Measurements from ENCODE around the gene LHX8. TPM values are rescaled to one million over a fixed set of nuclear protein-coding genes. Genes with fewer than 3 reads are reported as not detected.

The LHX8 gene
- total and polyA plus RNA-seq, 2 donors (not counting 1 experiment from before 2014, with no cell fraction given): not detected

- Histone ChIP-seq H3K36me3 (ENCODE audit: control insufficient read depth, insufficient read depth, low read length) (no peaks in the 10 kb centered on the region), H3K4me3 (replicated peaks in 1 of 4; ENCODE audit: control extremely low read depth in 1 of 4, insufficient read depth in 1 of 4, low read depth in 3 of 4, low read length in 4 of 4) (no peak overlapping the region), H3K27ac (ENCODE audit: insufficient read depth, low read length) (no peak overlapping the region), H3K4me1 (ENCODE audit: control insufficient read depth, extremely low read depth, insufficient read depth, low read length) (no peaks in the 10 kb centered on the region), H3K27me3 (ENCODE audit: control insufficient read depth, insufficient read depth, low read length) (peaks cover 8% of the 10 kb centered on the region), H2AFZ (ENCODE audit: low read length) (no peak overlapping the region), H3K9me3 (ENCODE audit: control insufficient read depth, insufficient read depth, low read depth, low read length) (no peaks in the 10 kb centered on the region), H3K4me2 (ENCODE audit: extremely low read depth, insufficient read depth, low read length) (no peak overlapping the region), H4K20me1 (ENCODE audit: control insufficient read depth, extremely low read depth, insufficient read depth, low read length) (no peaks in the 10 kb centered on the region), H3K9ac (ENCODE audit: insufficient read depth, low read length) (no peak overlapping the region), H3K79me2 (ENCODE audit: control insufficient read depth, insufficient read depth, low read length) (no peaks in the 10 kb centered on the region)
- DNase-seq (ENCODE audit: low read depth in 2 of 2): no peak
- no peak for TF ChIP-seq CTCF (conservative IDR thresholded peaks at IDR 0.05 in 1 of 2, IDR thresholded peaks at IDR 0.05 in 1 of 2; ENCODE audit: low read depth in 1 of 2, low read length in 2 of 2)
- TF ChIP-seq EZH2 (IDR thresholded peaks at IDR 0.05; ENCODE audit: low read length, missing control alignments): no peak
These were observed 10.4 kb upstream of the LHX8 start for GRCh38 chr1:75123756-75124155.

DNA sequence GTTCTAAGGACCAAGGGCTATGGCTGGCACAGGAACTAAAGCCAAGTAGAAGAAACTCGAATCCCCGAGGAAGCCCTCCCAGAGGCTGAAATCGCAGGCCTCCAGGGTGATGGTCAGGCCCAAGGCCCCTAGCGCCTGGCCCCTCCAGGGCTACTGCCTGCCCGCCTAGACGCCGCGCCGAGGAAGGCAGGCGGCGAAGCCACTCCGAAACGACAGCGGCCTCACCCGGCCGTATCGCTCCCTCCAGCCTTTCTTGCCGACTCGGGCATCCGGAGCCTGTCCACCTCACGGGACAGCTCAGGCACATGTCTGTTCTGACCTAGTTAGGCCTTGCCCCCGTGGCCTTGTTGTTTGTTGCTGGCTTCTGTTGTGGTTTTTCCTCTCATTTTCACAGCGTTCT is 9.7 kb upstream of the LHX8 start:
- peaks cover 11% of the 10 kb centered on the region for H3K27me3 ChIP-seq (ENCODE audit: control insufficient read depth, insufficient read depth, low read length)
- H2AFZ ChIP-seq (ENCODE audit: low read length): no peak overlapping the region
- H3K4me3 ChIP-seq (replicated peaks in 1 of 4; ENCODE audit: control extremely low read depth in 1 of 4, insufficient read depth in 1 of 4, low read depth in 3 of 4, low read length in 4 of 4): no peak overlapping the region

GRCh38 chr1:75125161-75125726 is 8.9 kb upstream of the LHX8 start:
- no peaks in the 10 kb centered on the region for H3K79me2 ChIP-seq (ENCODE audit: control insufficient read depth, insufficient read depth, low read length)
- H3K27ac ChIP-seq (ENCODE audit: insufficient read depth, low read length): no peak overlapping the region
- H3K9me3 ChIP-seq (ENCODE audit: control insufficient read depth, insufficient read depth, low read depth, low read length): no peaks in the 10 kb centered on the region
- peaks cover 16% of the 10 kb centered on the region for H3K27me3 ChIP-seq (ENCODE audit: control insufficient read depth, insufficient read depth, low read length)
- H3K36me3 ChIP-seq (ENCODE audit: control insufficient read depth, insufficient read depth, low read length): no peaks in the 10 kb centered on the region
- H4K20me1 ChIP-seq (ENCODE audit: control insufficient read depth, extremely low read depth, insufficient read depth, low read length): no peaks in the 10 kb centered on the region
- H3K4me3 ChIP-seq (replicated peaks in 1 of 4; ENCODE audit: control extremely low read depth in 1 of 4, insufficient read depth in 1 of 4, low read depth in 3 of 4, low read length in 4 of 4): no peak overlapping the region
- H3K9ac ChIP-seq (ENCODE audit: insufficient read depth, low read length): no peak overlapping the region
- no peaks in the 10 kb centered on the region for H3K4me1 ChIP-seq (ENCODE audit: control insufficient read depth, extremely low read depth, insufficient read depth, low read length)
- no peak for DNase-seq (ENCODE audit: low read depth in 2 of 2)
- no peak overlapping the region for H3K4me2 ChIP-seq (ENCODE audit: extremely low read depth, insufficient read depth, low read length)
- no peak for TF ChIP-seq CTCF (conservative IDR thresholded peaks at IDR 0.05 in 1 of 2, IDR thresholded peaks at IDR 0.05 in 1 of 2; ENCODE audit: low read depth in 1 of 2, low read length in 2 of 2)
- TF ChIP-seq EZH2 (IDR thresholded peaks at IDR 0.05; ENCODE audit: low read length, missing control alignments): no peak
- H2AFZ ChIP-seq (ENCODE audit: low read length): no peak overlapping the region

More for the DNA sequence above, 9.7 kb upstream of the LHX8 start:
- TF ChIP-seq EZH2 (IDR thresholded peaks at IDR 0.05; ENCODE audit: low read length, missing control alignments) (no peak), CTCF (conservative IDR thresholded peaks at IDR 0.05 in 1 of 2, IDR thresholded peaks at IDR 0.05 in 1 of 2; ENCODE audit: low read depth in 1 of 2, low read length in 2 of 2) (no peak)
- no peaks in the 10 kb centered on the region for H3K4me1 ChIP-seq (ENCODE audit: control insufficient read depth, extremely low read depth, insufficient read depth, low read length)
- H3K36me3 ChIP-seq (ENCODE audit: control insufficient read depth, insufficient read depth, low read length): no peaks in the 10 kb centered on the region
- H3K9me3 ChIP-seq (ENCODE audit: control insufficient read depth, insufficient read depth, low read depth, low read length): no peaks in the 10 kb centered on the region
- H3K79me2 ChIP-seq (ENCODE audit: control insufficient read depth, insufficient read depth, low read length): no peaks in the 10 kb centered on the region
- H3K9ac ChIP-seq (ENCODE audit: insufficient read depth, low read length): no peak overlapping the region
- H3K27ac ChIP-seq (ENCODE audit: insufficient read depth, low read length): no peak overlapping the region
- no peak for DNase-seq (ENCODE audit: low read depth in 2 of 2)
- no peak overlapping the region for H3K4me2 ChIP-seq (ENCODE audit: extremely low read depth, insufficient read depth, low read length)
- H4K20me1 ChIP-seq (ENCODE audit: control insufficient read depth, extremely low read depth, insufficient read depth, low read length): no peaks in the 10 kb centered on the region
